Fibroblast of pulmonary artery (primary cell): ENCODE data around the gene EEF1AKMT3.

Source experiments
- DNase-seq: peaks from one replicate; pipeline ENCODE4 v3.0.0-alpha.2; 2010; ENCODE audit warnings: low read depth
- H3K4me3 ChIP-seq: replicated peaks from 2 replicates; pipeline ENCODE4 v1.5.1; 2011; ENCODE audit warnings: low read depth, mild to moderate bottlenecking, control low read depth, low read length, moderate library complexity
- TF ChIP-seq, protein P1 (sequence below): IDR thresholded peaks from 2 replicates; pipeline ENCODE4 v1.5.1; 2011; ENCODE audit warnings: mild to moderate bottlenecking, control low read depth, low read length, inconsistent platforms; ENCODE audit errors: missing control alignments

EEF1AKMT3 gene

DNA sequence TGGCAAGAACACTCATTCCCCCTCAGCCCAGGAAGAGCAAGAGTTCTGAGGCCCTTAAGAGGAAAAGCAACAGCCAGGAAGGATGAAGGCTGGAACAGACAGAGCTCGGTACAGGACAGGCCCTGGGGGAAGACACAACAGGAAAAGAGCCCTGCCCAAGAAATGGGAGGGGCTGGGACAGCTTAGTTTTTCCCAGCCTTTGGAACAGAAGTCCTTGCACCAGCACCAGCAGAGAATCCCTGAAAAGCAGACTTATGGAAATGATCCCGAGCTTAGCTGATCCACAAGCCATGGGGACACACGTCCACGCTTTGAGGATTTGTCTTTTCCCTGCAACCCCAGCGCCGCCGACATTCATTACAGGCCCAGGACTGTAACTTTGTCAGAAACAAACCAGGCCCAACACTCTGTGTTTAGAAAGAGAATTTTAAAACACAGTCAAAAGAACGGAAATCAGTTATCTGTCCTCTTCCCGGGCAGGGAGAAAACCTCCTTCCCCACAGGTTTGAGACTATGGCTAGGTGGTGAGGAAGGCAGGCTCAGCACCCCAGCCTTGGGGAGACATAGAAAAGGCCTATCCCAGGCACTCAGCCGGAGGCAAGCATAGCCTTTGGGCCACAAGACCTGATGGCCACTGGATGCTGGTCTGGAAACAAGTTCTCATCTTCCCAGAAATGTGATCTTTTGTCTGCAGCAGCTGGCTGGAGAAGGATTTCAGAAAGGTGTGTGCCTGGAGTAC lies 50.1 kb downstream of the EEF1AKMT3 start:
- no peak overlapping the region for H3K4me3 ChIP-seq
- TF ChIP-seq, protein P1, sequence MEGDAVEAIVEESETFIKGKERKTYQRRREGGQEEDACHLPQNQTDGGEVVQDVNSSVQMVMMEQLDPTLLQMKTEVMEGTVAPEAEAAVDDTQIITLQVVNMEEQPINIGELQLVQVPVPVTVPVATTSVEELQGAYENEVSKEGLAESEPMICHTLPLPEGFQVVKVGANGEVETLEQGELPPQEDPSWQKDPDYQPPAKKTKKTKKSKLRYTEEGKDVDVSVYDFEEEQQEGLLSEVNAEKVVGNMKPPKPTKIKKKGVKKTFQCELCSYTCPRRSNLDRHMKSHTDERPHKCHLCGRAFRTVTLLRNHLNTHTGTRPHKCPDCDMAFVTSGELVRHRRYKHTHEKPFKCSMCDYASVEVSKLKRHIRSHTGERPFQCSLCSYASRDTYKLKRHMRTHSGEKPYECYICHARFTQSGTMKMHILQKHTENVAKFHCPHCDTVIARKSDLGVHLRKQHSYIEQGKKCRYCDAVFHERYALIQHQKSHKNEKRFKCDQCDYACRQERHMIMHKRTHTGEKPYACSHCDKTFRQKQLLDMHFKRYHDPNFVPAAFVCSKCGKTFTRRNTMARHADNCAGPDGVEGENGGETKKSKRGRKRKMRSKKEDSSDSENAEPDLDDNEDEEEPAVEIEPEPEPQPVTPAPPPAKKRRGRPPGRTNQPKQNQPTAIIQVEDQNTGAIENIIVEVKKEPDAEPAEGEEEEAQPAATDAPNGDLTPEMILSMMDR: no peak
- DNase-seq: no peak

DNA sequence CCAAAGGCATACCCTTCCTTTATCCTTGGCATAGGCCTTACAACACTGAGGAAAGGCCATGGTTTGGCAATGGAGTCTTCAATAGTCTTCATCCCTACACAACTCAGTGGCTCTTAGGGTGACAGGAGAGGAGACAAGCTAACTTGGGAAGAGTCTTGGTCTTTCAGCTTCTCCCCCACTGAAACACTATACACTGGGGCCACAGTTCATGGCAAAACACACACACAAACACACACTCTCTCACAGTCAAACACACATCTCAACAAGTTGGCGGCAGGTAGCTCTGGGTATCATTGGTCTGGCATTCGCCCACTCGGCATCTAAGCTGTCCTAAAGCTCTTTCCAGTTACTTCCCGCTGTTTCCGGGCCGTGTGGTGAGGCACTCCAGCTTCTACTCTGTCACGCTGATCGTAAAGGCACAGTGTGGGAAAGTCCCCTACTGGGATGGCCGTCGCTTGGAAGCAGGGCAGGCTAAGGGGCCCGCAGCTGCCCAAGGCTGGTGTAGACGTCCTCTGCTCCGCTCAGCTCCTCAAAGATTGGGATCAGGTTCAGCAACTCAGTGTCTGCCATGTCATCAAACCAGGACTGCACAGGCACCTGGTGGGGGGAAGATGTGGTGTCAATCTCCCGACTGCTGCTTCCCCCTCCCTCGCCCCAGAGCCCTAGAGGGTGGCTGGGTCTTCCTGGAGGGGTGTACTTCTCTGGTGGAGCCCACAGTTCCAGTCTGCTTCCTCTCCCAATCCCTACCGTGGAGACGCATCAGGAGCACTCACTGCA lies 50.9 kb downstream of the EEF1AKMT3 start:
- no peak overlapping the region for H3K4me3 ChIP-seq
- no peak for DNase-seq
- TF ChIP-seq, protein P1: no peak

DNA sequence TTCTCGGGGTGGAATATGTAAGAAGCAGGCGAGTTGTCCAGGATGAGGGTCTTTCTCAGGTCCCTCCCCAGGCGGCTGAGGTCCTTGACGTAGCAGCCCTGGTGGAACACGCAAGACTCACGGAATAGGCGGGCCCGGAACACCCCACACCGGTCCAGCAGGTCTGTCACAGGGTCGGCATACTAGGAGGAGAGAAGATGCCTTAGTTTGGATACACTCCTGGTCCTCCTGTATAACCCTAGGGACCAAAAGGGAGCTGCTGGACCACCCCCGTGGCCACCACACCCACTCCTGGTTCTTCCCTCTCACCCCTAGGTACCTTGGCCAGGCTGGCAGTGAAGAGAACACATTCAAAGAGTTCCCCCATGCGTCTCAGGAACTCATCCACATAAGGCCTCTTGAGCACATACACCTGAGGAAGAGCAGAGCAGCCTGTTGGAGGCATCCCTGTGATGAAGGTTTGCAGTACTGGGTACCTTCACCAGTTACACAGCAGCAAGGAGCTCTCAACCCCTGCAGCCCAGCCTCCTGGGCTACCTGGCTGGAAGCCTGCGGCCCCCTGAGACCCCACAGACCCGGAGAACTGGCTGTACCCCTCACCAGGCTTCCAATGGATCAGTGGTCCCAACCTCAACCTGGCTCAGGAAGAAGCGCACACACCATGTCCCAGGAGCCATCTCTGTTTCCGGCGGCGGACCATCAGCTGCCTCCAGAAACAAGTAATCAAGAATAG lies 51.7 kb downstream of the EEF1AKMT3 start:
- TF ChIP-seq, protein P1: no peak
- H3K4me3 ChIP-seq: no peak overlapping the region
- DNase-seq: no peak

DNA sequence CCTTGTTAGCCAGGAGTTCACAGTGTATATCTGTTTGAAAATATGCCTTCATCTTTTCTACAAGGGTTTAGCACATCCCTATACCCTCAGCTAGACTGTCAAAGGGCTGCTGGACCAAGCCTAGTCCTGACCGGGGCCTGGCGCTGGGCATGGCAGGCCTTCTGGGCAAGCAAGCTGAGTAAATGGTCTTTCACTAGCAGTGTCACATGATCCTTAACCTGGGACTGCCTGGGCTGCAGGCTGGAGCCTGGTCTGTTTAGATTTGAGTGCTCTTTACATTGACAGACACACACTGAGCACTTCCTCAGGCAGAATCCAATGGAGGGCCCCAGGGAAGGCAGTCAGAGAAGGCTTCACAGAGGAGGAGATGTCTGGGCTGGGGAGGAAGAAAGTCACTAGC lies 53.0 kb downstream of the EEF1AKMT3 start:
- no peak for DNase-seq
- H3K4me3 ChIP-seq: no peak overlapping the region
- TF ChIP-seq, protein P1: no peak

DNA sequence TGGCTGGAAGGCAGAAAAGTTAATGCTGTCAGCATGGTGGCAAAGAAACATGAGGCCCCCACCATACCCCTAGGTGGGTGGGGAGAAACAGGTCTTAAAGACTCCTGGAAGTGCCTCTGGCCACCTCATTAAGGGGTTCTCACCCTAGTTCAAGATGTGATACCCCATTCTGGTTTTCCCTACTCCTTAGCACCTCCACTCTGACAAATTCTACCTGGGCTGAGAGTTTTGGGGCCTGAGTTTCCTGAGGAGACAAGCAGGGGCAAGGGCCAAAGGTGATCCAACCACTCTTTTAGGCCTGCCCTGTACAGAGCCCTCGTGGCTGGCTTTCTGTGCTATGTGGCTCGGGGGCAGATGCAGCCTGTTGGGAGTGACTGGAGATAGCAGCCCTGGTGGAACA lies 54.0 kb downstream of the EEF1AKMT3 start:
- TF ChIP-seq, protein P1: no peak
- DNase-seq: no peak
- H3K4me3 ChIP-seq: no peak overlapping the region

- TF ChIP-seq, protein P1: no peak
- no peak overlapping the region for H3K4me3 ChIP-seq
- DNase-seq: no peak
These were observed 54.6 kb downstream of the EEF1AKMT3 start for GRCh38 chr12:57826966-57827365.
